ENCODE results near the gene TYK2.
"Not testable (repeated sequence)": the region's sequence is repeated elsewhere in the genome, so short reads cannot be mapped to it uniquely, and the experiment has no call there.

Gene TYK2

DNA sequence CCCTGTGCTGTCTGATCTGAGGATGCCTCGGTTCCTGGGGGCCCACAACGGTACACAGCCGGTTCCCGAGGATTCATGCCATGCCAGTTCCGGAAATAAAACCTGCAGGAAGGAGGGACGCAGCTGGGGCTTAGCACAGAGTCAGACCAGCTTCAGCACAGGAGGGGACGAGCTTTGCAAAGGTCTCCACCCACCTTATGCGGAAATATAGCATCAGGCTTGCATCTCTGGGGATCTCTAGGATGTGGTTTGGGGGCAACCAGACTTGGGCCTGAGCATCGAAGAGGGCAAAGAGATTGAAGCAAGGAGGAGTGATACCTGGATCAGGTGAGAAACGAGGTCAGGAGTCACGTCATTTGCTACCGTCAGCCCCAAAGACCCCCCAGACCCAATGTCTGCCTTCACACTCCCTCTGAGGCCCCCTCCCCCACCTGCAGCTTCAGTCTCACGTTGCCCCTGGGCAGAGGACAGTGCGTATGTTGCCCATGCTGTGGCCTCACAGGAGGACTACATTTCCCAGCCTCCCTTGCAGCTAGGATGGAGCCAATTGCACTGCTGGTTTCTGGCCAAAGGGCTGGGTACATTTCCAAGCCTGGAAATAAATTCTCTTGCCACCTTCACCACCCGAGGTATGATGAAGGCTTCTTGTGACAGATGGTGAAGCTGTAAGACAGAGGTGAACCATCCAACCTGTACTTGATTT is 12.1 kb downstream of the TYK2 start:
- peak; percentile 35 for DNase-seq

DNA sequence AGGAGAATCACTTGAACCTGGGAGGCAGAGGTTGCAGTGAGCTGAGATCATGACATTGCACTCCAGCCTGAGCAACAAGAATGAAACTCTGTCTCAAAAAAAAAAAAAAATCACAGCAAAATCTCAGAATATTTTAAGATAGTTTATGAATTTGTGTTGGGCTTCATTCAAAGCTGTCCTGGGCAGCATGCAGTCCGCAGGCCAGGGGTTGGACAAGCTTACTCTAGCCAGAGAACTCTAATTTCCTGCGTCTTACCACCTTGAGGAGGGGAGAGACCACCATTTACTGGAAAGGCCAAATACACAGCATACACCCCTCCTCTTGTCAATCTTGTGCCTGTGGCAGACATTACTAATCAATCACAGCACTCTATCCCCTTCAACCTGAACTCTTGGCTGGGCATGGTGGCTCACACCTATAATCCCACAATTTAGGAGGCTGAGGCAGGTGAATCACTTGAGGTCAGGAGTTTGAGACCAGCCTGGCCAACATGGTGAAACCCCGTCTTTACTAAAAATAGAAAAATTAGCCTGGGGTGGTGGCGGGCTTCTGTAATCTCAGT is 13.3 kb downstream of the TYK2 start:
- DNase-seq: not testable (repeated sequence)

DNA sequence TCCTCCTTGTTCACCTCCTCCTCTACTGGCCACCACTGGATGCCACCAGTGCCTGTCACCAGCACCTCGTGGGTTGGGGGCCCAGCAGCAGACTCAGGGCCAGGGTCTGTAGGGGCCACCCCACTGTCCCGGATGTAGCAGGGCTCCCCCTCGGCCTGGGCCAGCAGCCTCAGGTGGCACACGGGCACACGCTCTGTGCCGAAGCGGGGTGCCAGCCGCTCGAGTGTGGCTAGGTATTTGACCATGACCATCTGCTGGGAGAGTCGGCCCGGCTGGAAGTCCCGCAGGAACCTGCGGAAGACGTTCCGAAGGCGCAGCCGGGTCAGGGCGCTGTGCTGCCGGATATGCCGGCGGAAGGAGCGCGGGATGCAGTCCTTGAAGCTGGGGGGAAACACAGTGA is 14.9 kb downstream of the TYK2 start:
- DNase-seq: no peak

DNA sequence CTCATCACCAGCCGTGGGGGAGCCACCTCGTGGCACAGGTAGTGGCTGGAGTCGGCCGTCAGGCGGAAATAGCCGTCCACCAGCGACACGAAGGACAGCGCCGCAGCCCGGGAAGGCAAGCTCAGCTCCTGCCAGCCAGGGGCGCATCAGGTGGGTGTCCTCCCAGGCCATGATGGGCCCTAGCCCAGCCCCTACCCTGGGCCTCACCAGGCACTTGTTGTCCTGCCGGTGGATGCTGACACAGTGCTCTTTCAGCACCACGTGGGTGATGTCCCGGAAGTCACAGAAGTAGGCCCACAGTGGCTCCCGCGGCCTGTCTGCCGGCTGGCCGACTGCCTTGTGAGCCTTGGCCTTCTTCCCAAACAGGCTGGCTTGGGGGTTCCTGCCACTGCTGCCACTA is 15.7 kb downstream of the TYK2 start:
- DNase-seq: no peak

DNA sequence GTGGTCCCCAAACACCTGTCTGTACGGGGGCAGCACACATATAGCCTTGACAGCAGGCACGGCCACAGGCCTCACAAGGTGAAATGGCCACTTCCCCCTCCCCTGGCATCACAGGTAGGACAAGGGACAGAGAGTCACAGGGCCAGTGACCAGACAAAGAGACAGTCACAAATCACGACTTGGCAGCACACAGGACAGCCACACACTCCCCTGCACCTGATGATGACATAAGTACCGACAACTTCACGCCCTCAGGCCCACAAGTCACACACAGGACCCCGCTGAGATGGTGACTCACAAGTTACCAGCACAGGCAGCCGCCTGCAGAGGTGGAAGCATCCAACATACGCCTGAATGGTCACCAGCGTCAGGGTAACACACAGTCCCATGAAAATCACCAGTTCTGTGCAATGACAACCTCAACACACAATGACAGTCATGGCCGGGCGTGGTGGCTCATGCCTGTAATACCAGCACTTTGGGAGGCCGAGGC is 16.5 kb downstream of the TYK2 start:
- no peak for DNase-seq

DNA sequence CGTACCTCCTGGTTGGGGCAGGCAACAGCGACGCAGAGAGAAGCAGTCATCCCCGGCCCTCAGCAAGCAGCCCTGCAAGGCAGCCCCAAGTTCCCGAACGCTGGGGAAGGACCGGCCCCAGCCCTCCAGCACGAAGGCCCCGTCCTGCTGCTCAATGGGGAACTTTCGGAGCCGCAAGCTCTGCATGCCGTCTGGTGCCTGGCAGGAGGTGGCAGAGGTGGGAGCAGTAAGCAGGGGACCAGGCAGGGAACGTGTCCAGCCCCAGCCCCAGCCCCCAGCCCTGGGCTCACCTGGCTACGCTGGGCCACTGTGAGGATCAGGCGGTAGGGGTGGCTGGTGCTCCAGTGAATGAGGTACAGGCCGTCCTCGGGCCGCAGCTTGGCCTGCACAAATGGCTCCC is 18.1 kb downstream of the TYK2 start:
- DNase-seq: no peak

DNA sequence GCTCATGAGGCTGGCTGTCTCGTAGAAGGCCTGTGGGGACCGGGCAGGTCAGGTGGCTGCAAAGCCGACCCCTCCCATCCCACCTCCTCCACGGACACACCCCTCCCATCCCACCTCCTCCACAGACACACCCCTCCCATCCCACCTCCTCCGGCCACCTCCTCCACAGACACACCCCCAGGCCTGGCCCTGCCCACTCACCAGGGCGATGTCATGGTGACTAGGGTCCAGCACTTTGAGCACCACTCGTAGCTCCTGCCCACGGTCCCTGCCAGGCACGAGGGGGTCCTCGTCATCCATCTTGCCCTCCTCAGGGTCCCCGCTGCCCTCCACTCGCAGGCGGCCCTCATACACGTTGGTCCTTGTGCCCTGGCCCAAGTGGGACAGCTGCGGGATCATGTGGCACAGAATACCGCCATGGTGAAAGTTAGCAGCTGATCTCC is 18.8 kb downstream of the TYK2 start:
- no peak for DNase-seq

DNA sequence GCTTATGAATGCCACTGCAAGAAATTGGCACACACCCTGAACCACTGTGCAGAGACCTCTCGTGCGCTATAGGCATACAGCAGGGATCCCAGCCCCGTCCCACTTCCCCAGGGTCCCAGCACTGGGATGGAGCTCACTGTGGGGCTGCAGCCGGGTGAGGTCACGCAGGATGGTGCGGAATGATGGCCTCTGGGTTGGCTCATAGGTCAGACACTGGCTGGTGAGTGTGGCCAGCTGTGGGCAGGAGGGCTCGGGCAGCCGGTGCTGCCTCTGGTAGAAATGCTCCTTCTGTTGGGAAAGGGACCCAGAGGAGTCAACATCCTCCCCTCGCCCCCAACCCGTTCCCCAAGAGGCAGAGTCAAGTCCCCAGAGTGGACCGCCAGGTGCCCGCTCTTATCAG is 23.9 kb downstream of the TYK2 start:
- no peak for DNase-seq

DNA sequence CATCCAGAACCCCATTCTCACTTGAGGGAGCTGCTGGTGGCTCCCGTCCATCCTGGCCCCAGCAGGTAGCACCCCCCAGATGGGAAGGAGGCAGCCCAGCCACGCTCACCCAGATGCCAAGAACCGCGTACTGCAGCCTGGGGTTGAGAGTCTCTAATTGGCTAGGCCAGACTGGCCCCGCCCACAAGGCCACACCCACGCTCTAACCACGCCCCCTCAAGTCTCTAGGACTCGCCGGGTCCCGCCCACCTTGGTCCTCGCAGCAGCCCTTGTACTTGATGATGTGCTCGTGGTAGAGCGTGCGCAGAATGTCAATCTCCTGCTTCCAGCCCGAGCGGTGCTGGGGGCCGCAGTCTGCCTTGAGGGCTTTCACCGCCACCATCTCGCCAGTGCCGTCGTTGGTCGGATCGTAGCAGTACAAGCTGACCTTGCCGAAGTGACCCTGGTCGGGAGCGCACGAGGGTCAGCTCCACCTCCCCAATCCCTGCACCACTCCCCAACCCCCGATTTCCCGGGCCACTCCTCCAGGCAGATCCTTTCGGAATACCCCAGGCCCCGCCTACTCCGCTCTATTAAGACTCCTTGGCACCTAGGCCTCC is 26.5 kb downstream of the TYK2 start:
- peak; percentile 47 for DNase-seq

DNA sequence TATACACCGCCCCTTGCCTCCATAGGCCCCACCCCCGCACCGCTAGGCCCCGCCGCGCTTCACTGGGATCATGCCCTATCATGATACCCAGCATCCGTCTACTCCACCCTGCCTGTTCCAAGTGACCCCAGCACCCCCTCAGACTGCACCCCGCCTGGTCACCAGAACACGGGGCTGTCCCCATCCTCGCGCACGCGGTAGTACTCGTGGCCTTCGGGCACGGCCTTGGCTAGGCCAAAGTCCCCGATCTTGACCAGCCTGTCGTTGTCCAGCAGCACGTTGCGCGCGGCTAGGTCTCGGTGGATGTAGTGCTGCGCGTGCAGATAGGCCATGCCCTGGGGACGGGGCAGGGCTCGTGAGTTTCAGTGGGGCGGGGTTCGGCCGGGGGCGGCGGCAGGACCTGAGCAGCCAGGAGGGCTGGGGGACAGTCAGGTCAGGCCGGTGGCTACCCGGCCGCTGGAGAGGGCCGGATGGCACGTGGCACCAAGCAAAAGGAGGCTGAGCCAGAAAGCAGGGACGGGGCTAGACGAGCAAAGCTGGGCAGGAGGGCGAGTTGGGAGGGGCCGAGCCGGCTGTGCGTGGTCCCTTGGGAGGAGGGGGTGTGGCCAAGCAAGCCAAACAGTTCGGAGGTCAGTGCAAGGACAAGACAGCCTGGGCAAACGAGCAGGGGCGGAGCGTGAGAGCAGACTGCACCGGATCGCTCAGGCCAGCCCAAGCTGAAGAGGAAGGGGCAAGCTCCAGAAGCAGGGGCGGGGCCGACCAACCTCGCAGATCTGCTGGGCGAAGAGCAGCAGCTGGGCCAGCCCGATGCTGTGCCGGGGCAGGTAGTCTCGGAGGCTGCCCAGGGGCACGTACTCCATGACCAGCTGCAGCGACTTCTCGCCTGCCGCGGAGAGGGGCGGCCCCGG is 27.4 kb downstream of the TYK2 start:
- no peak for DNase-seq

DNA sequence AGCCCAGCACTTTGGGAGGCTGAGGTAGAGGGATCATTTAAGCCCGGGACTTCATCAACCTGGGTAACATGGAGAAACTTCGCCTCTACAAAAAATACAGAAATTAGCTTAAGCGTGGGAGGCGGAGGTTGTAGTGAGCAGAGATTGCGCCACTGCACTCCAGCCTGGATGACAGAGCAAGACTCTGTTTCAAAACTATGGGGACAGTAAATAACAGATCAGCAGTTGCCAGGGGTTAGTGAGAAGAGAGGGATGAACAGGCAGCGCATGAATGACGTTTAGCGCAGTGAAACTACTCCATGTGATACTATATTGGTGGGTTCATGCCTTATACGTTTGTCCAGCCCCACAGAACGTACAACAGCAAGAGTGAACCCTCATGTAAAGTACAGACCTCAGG is 33.9 kb downstream of the TYK2 start:
- DNase-seq: peak; percentile 84

DNA sequence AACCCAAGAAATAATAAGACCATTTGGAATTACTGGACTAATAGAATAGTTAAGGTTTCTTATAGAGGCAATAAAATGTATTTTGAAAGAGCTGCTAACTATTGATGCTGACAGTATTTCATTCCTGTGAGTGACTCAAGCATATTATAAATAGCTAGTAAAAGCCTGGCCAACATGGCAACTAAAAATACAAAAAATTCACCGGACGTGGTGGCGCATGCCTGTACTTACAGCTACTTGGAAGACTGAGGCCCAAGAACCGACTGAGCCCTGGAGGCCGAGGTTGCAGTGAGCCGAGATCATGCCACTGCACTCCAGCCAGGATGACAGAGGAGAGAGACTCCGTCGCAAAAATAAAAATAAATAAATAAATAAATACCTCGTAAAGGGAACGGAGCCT is 35.6 kb downstream of the TYK2 start:
- no peak for DNase-seq

DNA sequence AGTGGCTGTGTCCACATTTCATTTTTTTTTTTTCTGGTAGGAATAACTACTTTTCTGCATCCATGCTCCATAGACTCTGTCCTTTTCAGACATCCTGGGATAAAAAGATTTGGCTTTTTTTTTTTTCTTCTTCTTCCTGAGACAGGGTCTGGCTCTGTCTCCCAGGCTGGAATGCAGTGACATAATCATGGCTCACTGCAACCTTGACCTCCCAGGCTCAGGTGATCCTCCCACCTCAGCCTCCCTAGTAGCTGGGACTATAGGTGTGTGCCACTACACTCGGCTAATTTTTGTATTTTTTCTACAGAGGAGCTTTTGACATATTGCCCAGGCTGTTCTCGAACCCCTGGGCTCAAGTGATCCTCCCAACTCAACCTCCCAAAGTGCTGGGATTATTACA is 36.9 kb downstream of the TYK2 start:
- no peak for DNase-seq

DNA sequence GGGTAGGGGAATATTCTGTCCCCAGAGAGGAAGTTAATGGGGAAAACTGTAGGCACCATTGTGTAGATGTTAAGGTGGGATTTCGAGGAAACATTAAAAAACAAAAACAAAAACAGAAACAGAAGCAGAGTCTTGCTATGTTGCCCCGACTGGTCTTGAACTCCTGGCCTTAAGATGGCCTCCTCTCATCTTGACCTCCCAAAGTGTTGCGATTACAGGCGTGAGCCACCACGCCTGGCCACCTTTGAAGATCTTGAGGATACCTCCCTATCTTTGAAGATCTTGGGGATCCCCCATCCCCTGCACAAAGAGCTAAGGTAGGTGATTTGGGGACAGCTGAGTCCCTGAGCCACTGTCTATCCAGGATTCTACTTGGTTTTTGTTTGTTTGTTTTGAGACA is 40.4 kb downstream of the TYK2 start:
- no peak for DNase-seq

DNA sequence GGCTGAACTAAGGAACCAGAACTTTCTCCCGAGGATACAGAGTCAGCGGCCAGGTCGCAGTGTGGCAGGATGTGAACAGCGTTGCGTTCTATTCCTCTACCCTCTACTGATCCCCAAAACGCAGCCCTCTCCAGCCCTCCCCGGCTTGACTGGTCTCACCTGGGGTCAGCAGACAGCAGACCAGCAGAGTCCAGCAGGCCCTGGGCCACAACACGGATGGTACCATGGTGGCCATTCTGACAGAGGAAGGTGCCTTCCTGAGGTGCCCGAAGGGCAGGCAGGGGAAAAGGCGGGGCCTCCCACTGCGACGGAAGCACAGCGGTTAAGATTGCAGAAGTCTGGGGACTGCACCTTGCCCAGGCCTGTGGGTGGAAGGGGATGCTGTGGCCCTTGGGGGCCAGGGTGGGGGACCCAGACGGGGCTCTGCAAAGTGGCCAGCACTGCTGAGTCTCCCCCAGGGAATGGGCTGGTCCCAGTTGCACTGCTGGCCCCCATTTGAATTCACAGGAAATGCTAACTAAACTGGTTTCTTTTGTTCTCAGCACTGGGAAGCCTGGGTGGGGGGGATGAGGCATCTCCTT is 40.9 kb downstream of the TYK2 start, which contains the start of gene ICAM3:
Gene ICAM3, minus strand, starts transcription at position 245 of the 581 bp plus-strand sequence. Its CDS starts 10 bp downstream, at position 235.
- no peak for DNase-seq

DNA sequence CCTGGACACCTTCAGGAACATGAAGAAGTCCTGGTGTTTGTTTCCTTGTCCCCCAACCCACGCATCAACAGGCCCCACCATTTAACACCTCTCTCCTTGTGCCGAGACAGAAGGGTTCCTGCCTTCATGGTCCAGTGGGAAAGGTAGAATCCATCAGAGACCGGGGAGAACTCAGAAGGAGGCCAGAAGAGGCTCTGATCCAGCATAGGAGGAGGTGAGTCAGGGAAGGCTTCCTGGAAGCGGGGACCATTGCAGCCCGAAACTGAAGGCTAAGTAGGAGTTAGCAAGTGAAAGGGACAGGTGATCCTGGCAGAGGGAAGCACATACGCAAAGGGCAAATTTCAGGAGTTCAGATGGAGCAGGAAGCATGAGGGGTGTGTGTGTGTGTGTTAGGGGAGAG is 41.4 kb downstream of the TYK2 start:
- no peak for DNase-seq

DNA sequence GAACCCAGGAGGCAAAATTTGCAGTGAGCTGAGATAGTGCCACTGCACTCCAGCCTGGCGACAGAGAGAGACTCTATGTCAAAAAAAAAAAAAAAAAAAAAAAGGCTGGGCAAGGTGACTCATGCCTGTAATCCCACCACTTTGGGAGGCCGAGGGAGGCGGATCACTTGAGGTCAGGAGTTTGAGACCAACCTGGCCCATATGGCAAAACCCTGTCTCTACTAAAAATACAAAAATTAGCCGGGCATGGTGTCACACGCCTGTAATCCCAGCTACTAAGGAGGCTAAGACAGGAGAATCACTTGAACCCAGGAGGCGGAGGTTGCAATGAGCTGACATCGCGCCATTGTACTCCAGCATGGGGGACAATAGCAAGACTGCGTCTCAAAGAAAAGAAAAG is 43.6 kb downstream of the TYK2 start:
- DNase-seq: not testable (repeated sequence)

DNA sequence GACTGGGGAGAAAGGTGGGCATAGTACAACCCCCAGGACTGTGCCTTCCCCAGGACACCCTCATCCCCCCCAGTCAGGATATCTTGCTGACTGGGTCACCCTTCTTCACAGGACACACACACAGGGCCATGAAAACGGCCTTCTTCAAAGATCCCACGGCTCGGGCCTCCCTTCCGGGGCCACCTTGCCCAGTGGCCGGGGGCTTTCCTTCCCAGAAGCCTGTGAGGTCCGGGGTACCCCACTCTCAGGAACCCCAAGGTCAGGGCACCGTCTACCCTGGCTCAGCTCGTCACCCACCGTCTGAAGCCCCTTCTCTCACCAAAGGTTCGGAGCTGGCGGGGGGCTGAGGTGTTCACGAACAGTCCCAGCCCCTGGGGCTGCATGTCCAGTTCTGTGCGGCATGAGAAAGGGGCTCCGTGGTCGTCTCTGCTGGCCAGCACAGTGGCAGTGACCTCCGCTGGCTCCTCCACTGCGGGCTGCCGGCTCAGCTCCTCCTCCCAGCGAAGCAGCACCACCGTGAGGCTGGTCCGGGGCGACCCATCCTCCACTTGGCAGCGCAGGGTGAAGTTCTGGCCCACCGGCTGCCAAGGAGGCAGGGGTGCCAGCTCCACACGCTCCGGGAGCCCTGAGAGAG is 44.9 kb downstream of the TYK2 start:
- no peak for DNase-seq

DNA sequence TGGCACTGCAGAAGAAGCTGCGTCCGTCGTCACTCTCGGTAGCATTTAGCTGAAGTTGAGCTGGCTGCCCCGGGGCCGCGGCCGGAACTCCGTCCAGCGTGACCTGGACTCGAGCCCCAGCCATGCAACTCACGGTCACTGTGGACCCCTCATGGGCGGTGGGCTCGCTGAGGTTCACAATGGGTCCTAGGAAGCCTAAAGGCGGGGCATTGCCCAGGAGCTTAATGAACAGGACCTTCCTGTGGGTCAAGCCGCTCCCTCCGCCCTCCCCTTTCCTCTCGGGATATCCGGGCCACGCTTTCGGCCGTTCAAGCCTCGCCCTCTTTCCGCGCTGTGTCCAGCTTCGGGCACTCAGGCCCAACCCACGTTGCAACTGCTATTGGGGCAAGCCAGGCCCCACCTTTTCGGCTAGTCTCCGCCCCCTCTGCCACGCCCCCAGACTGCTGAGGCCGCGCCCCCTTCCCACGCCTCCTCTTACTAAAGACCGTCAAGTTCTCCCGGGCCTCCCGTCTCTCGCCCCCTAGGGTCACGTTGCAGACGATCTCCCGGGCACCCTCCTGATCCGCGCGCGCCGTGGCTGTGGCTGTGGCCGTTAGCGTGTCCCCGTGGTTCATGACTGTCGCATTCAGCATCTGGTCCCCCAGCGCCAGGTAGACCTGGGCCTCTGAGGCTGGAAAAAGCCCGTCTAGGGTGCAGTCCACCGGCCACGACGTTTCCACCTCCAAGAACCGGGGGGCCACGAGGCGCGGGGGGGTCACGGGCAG is 45.6 kb downstream of the TYK2 start:
- no peak for DNase-seq

DNA sequence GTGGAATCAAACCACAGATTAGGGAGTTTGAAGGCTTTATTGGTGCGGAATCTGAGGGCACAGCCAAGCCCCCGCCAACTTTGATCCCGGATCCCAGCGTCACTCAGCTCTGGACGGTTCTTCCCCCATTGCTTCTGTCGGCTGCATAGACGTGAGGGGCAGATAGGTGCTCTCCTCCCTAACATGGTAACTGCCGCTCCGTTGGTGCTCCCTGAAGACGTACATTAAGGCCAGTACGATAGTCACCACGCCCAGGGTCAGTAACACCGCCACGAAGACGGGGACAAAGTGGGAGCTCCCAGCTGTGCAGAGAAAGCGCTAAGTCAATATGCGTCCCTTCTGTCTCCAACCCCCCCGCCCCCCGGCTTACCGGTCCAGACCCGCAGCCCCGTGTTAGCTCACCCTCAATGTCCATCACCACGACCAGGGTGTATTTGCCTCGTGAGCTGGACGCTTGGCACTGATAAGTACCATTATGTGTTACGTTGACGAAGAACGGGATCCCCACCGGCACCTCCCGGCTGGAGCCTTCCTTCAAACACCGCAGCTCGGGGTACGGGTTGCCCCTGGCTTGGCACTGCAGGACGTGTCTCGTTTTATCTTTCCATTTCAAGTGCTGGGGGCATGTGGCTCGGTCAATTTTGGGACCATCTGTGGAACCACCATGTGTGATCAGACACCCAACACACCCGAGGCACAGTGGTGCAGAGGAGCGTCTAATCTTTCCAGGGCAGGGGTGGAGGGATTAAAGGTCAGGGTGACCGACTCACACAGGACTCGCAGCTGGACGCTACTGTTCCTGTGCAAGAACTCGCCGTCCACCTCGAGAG is 46.4 kb downstream of the TYK2 start:
- no peak for DNase-seq
